K562 (cell line): Measurements from ENCODE around the gene DDR2. TPM values are rescaled to one million over a fixed set of nuclear protein-coding genes. Genes with fewer than 3 reads are reported as not detected.

Source experiments
- ATAC-seq: fragments of 200-7000 bp; cut with Tn5 transposase; 3 replicates; pipeline ENCODE4 v1.9.1; 2020; ENCODE audit warnings: moderate library complexity
- BruUV-seq: library from RNA; stranded (reverse); fragments of 400-500 nt; replicated peaks from 2 replicates; lab custom pipeline; 2021; lab: Mats Ljungman, UMichigan
- CTCF ChIA-PET: fragments of 300-600 bp; formaldehyde crosslinking; extraction: SDS; loops from one replicate; lab custom pipeline; 2021; ENCODE audit warnings: low intra/inter-chr PET ratio; lab: Yijun Ruan, JAX
- POLR2A ChIA-PET: fragments of 300-600, 350-650 bp; sonication (Branson Sonifier 250); formaldehyde crosslinking; extraction: SDS; loops from one replicate; lab custom pipeline; 2021; ENCODE audit warnings: antibody characterized with exemption, inconsistent platforms; lab: Yijun Ruan, JAX
- DNase-seq, 4 experiments: peaks; one replicate each; pipeline versions ENCODE4 v3.0.0 to v3.0.0-alpha.2; 2011 to 2018; ENCODE audit warnings: low spot score in 3 of 4, mixed read lengths in 3 of 4; ENCODE audit errors: extremely low read depth in 1 of 4
- FAIRE-seq: peaks from 2 replicates; lab custom pipeline; 2011; peaks lifted over from hg19 to GRCh38; lab: Jason Lieb, UNC
- H2AFZ ChIP-seq: 2 replicates; pipeline ENCODE4 v1.6.0; 2011; ENCODE audit warnings: low read depth, low read length, control low read depth, inconsistent platforms
- H3K27ac ChIP-seq: fragments of 200-600 bp; 3 replicates; pipeline ENCODE4 v1.8.0; 2011; ENCODE audit warnings: low read depth, mild to moderate bottlenecking, control low read depth, inconsistent platforms, low read length, moderate library complexity, mixed read lengths; ENCODE audit errors: extremely low read depth
- H3K27me3 ChIP-seq, 2 experiments: fragments of 300-600 bp in 1 of 2; 2 replicates in 1 of 2; 3 replicates in 1 of 2; pipeline versions ENCODE4 v1.6.0 to v1.8.0; 2011; ENCODE audit warnings: inconsistent platforms in 2 of 2, low read length in 2 of 2, mild to moderate bottlenecking in 1 of 2, mixed read lengths in 1 of 2, moderate library complexity in 1 of 2; ENCODE audit not compliant: control insufficient read depth in 2 of 2, insufficient read depth in 2 of 2
- H3K36me3 ChIP-seq: fragments of 300-600 bp; 3 replicates; pipeline ENCODE4 v1.8.0; 2011; ENCODE audit warnings: mild to moderate bottlenecking, low read length, inconsistent platforms; ENCODE audit not compliant: control insufficient read depth, insufficient read depth
- H3K4me1 ChIP-seq, 2 experiments: fragments of 200-600 bp in 1 of 2; replicated peaks in 1 of 2; 2 replicates in 1 of 2; 3 replicates in 1 of 2; pipeline versions ENCODE4 v1.5.1 to v1.8.0; 2011; ENCODE audit warnings: inconsistent platforms in 2 of 2, low read length in 2 of 2, mild to moderate bottlenecking in 1 of 2, mixed read lengths in 1 of 2, moderate library complexity in 1 of 2; ENCODE audit not compliant: control insufficient read depth in 2 of 2, insufficient read depth in 2 of 2
- H3K4me2 ChIP-seq: 2 replicates; pipeline ENCODE4 v1.6.1; 2011; ENCODE audit warnings: low read length, control low read depth, inconsistent platforms, mixed read lengths; ENCODE audit not compliant: insufficient read depth
- H3K4me3 ChIP-seq: fragments of 200-600 bp; sonication (generic), shearing (Covaris generic); 2 replicates; pipeline ENCODE4 v1.5.1; 2016; ENCODE audit warnings: control low read depth, inconsistent platforms
- H3K79me2 ChIP-seq: fragments of 200-600 bp; 3 replicates; pipeline ENCODE4 v1.8.0; 2011; ENCODE audit warnings: low read length, inconsistent platforms; ENCODE audit not compliant: control insufficient read depth, insufficient read depth
- H3K9ac ChIP-seq, 2 experiments: 2 replicates each; pipeline versions ENCODE4 v1.6.0 to v1.6.1; 2011; ENCODE audit warnings: low read depth in 2 of 2, low read length in 2 of 2, control low read depth in 1 of 2, inconsistent platforms in 1 of 2, mild to moderate bottlenecking in 1 of 2, mixed read lengths in 1 of 2; ENCODE audit not compliant: insufficient read depth in 1 of 2
- H3K9me1 ChIP-seq: one replicate; pipeline ENCODE4 v1.6.0; 2011; ENCODE audit warnings: inconsistent platforms, mild to moderate bottlenecking, low read length, moderate library complexity; ENCODE audit not compliant: control insufficient read depth, insufficient read depth
- H3K9me3 ChIP-seq: replicated peaks from 2 replicates; pipeline ENCODE4 v1.5.1; 2011; ENCODE audit warnings: low read depth, low read length, inconsistent platforms; ENCODE audit not compliant: control insufficient read depth, insufficient read depth
- H4K20me1 ChIP-seq: replicated peaks from 2 replicates; pipeline ENCODE4 v1.6.1; 2011; ENCODE audit warnings: low read length, inconsistent platforms, mixed read lengths; ENCODE audit not compliant: control insufficient read depth, insufficient read depth
- DMBX1 ChIP-seq: fragments of 250-450 bp; sonication (Bioruptor Pico); IDR thresholded peaks from 2 replicates; pipeline ENCODE4 v1.8.0; 2022; ENCODE audit warnings: inconsistent platforms, mild to moderate bottlenecking, moderate library complexity, borderline replicate concordance
- FOXO4 ChIP-seq: fragments of 450-650 bp; formaldehyde crosslinking; IDR thresholded peaks from 2 replicates; pipeline ENCODE4 v1.4.0; 2020; ENCODE audit warnings: mild to moderate bottlenecking, moderate library complexity
- KLF16 ChIP-seq: IDR thresholded peaks from 2 replicates; pipeline ENCODE4 v1.6.1; 2016; ENCODE audit warnings: antibody characterized with exemption
- MTA2 ChIP-seq: fragments of 450-650 bp; IDR thresholded peaks from 2 replicates; pipeline ENCODE4 v1.6.1; 2016; ENCODE audit warnings: low read depth
- NONO ChIP-seq, 2 experiments: fragments of 200-400 bp in 1 of 2; fragments of 450-650 bp in 1 of 2; formaldehyde crosslinking in 1 of 2; IDR thresholded peaks; 2 replicates each; pipeline ENCODE4 v1.6.1; 2017; ENCODE audit warnings: low read depth in 2 of 2, mild to moderate bottlenecking in 2 of 2, moderate library complexity in 2 of 2, low read length in 1 of 2
- OTX1 ChIP-seq: fragments of 450-650 bp; formaldehyde crosslinking; IDR thresholded peaks from 2 replicates; pipeline ENCODE4 v1.4.0; 2022; ENCODE audit warnings: mild to moderate bottlenecking
- PKNOX1 ChIP-seq: fragments of 450-650 bp; IDR thresholded peaks from 2 replicates; pipeline ENCODE4 v1.6.1; 2016
- PTTG1 ChIP-seq: fragments of 450-650 bp; IDR thresholded peaks from 2 replicates; pipeline ENCODE4 v1.6.1; 2016; ENCODE audit warnings: low read depth, mild to moderate bottlenecking, missing genetic modification characterization, missing compliant biosample characterization
- PURB ChIP-seq: sonication (generic); formaldehyde crosslinking; IDR thresholded peaks from 2 replicates; pipeline ENCODE4 v1.9.0; 2021; ENCODE audit warnings: low read depth, mild to moderate bottlenecking, missing genetic modification reagents
- PYGO2 ChIP-seq: fragments of 450-650 bp; IDR thresholded peaks from 2 replicates; pipeline ENCODE4 v1.6.1; 2016; ENCODE audit warnings: mild to moderate bottlenecking, missing genetic modification characterization, moderate library complexity, missing compliant biosample characterization
- RB1 ChIP-seq: fragments of 450-650 bp; IDR thresholded peaks from 2 replicates; pipeline ENCODE4 v1.6.1; 2017; ENCODE audit warnings: low read depth, mild to moderate bottlenecking
- RBM39 ChIP-seq: fragments of 200-400 bp; formaldehyde crosslinking; optimal IDR thresholded peaks from 2 replicates; pipeline ENCODE3; 2018; ENCODE audit warnings: low read depth, low read length
- SRSF7 ChIP-seq: fragments of 200-400 bp; formaldehyde crosslinking; optimal IDR thresholded peaks from 2 replicates; pipeline ENCODE3; 2017; ENCODE audit warnings: mild to moderate bottlenecking, low read depth, low read length
- TCF7 ChIP-seq: sonication (generic); IDR thresholded peaks from 2 replicates; pipeline ENCODE4 v1.6.1; 2016; ENCODE audit warnings: antibody characterized with exemption, borderline replicate concordance
- TSC22D4 ChIP-seq: fragments of 450-650 bp; IDR thresholded peaks from 2 replicates; pipeline ENCODE4 v1.6.1; 2016; ENCODE audit warnings: missing genetic modification characterization, missing biosample characterization, control low read depth
- ZFP1 ChIP-seq: fragments of 450-650 bp; formaldehyde crosslinking; IDR thresholded peaks from 2 replicates; pipeline ENCODE4 v1.4.0; 2020; ENCODE audit warnings: mild to moderate bottlenecking, mixed read lengths
- ZFP30 ChIP-seq: fragments of 250-450 bp; sonication (Bioruptor Pico); IDR thresholded peaks from 2 replicates; pipeline ENCODE4 v1.8.0; 2022; ENCODE audit warnings: moderate library complexity, mild to moderate bottlenecking, inconsistent platforms, borderline replicate concordance
- ZFP91 ChIP-seq: sonication (generic); formaldehyde crosslinking; IDR thresholded peaks from 2 replicates; pipeline ENCODE4 v1.8.0; 2022; ENCODE audit warnings: mild to moderate bottlenecking, missing genetic modification reagents
- ZKSCAN3 ChIP-seq: fragments of 250-450 bp; sonication (Bioruptor Pico); IDR thresholded peaks from 2 replicates; pipeline ENCODE4 v1.4.0; 2020
- WGBS: fragments of 100-300 bp; shearing (Covaris generic); methylation state at CpG from one replicate; pipeline ENCODE4 v1.1.6; 2016; ENCODE audit warnings: low coverage, mixed read lengths; ENCODE audit not compliant: insufficient coverage; ENCODE audit errors: missing lambda C conversion rate; 5-methylcytosine and 5-hydroxymethylcytosine counted together
- in situ Hi-C: fragments of 300-500 bp; cut with MboI; formaldehyde crosslinking; loops from 4 replicates; pipeline ENCODE4 v1.15.0; 2018; ENCODE audit warnings: inconsistent platforms, mixed read lengths
- intact Hi-C: fragments of 100-400 bp; cut with micrococcal nuclease; formaldehyde crosslinking; loops from 2 replicates; pipeline ENCODE4 v1.14.2; 2022
- polyA plus RNA-seq, 8 experiments: library from polyadenylated mRNA; depleted of rRNA in 4 of 8; stranded (reverse) in 5 of 8; unstranded in 3 of 8; fragments of >200 nt; fragmentation: Nextera tagmentation in 2 of 8; fragmentation: Illumina TruSeq in 1 of 8; extraction: Ambion mirVana in 2 of 8; extraction: Trizol in 1 of 8; gene quantifications; 2 replicates each; pipeline versions ENCODE4 v1.2.1 to v1.2.3, GENCODE V29; 2011 to 2014; ENCODE audit warnings: inconsistent platforms in 1 of 8, missing spikeins in 1 of 8
- total RNA-seq, 7 experiments: library from RNA; depleted of rRNA in 6 of 7; stranded (reverse); fragments of >200 nt in 6 of 7; fragmentation: Illumina TruSeq in 2 of 7; extraction: Trizol in 2 of 7; gene quantifications; 2 replicates each; pipeline versions ENCODE4 v1.2.1 to v1.2.3, GENCODE V29; 2011 to 2021; ENCODE audit warnings: low replicate concordance in 1 of 7

Gene DDR2
- total and polyA plus RNA-seq, 9 of the 15 experiments (the other 6 are each of a cell fraction or from before 2014, with no cell fraction given) = 0.36 to 2.0 (median 1.1) TPM

- intact Hi-C loops = no loop called here
- 31% methylated on average over 3 of the region's 3 CpGs for WGBS
- H3K4me1 ChIP-seq = peaks cover 0 to 2% of the 10 kb centered on the region in 2 experiments; a peak in 2 of 5 replicates
- H3K9me1 ChIP-seq = no peaks in the 10 kb centered on the region
- H3K79me2 ChIP-seq = no peaks in the 10 kb centered on the region
- H2AFZ ChIP-seq = no peak overlapping the region
- no peak for DNase-seq
- no peaks in the 10 kb centered on the region for H4K20me1 ChIP-seq
- H3K4me2 ChIP-seq = no peak overlapping the region
- ATAC-seq = no peak
- POLR2A ChIA-PET = no interaction called here
- no peak overlapping the region for H3K27ac ChIP-seq
- FAIRE-seq = no peak
- no peaks in the 10 kb centered on the region for H3K9me3 ChIP-seq
- no peak overlapping the region for H3K9ac ChIP-seq
- TF ChIP-seq RBM39 (no peak), ZFP91 (CRISPR knock-in tag) (no peak), TSC22D4 (tag) (no peak), PURB (CRISPR knock-in tag) (no peak), PKNOX1 (no peak), TCF7 (no peak), FOXO4 (no peak), RB1 (no peak), DMBX1 (CRISPR knock-in tag) (no peak), SRSF7 (no peak), MTA2 (no peak), PYGO2 (tag) (no peak), ZFP1 (CRISPR knock-in tag) (no peak), OTX1 (no peak), PTTG1 (tag) (no peak), KLF16 (no peak), ZKSCAN3 (no peak), NONO (IDR thresholded peaks at IDR 0.05; ENCODE audit: low read depth in 2 of 2, low read length in 1 of 2) (no peak), ZFP30 (CRISPR knock-in tag) (no peak)
- CTCF ChIA-PET = no interaction called here
- no peaks in the 10 kb centered on the region for H3K36me3 ChIP-seq
- H3K4me3 ChIP-seq = no peak overlapping the region
- in situ Hi-C loops = no loop called here
- H3K27me3 ChIP-seq = no peaks in the 10 kb centered on the region
- no TSS peak for BruUV-seq
Measured at GRCh38 chr1:162706606-162707005, 74.3 kb downstream of the DDR2 start.
